ELF-1 (cell line): ENCODE results near the gene TMEM127.
A peak's percentile ranks its signal among the peaks of the same experiment; 100 is the strongest.
"Not testable (repeated sequence)": the region's sequence is repeated elsewhere in the genome, so short reads cannot be mapped to it uniquely, and the experiment has no call there.

Experiments
- DNase-seq: peaks from one replicate; pipeline ENCODE4 v3.0.0-alpha.2; 2016; ENCODE audit warnings: low read depth, low spot score

Gene TMEM127

GRCh38 chr2:96241227-96241626 lies 24.6 kb downstream of the TMEM127 start:
- DNase-seq, result peak; percentile 15

- no peak for DNase-seq
These were observed 25.3 kb downstream of the TMEM127 start for GRCh38 chr2:96240341-96241038.

DNA sequence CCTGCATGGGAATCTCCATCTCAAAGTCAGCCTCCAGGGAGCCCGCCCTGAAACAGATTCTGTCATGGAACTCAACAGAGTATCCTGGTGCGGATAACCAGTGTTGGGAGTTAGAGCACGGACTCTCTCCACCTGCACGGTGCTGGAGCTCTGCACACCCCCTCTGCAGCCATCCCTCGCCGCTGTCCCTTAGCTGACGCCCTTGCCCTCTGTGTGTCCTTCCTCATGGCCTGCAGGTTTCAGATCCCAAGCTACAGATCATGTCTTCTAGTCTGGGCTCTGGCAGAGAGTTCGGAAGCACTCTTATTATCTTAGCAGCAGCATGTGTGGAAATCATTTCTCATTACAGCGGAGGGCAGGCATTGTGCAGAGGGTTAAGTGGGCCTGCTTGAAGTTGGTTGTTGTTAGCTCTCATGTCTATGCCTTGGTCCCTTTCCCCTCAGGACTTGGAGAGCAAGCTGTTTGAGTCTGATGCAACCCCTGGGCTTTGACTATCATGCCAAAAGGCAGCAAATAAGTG lies 26.0 kb downstream of the TMEM127 start:
- peak; percentile 13 for DNase-seq

- DNase-seq, result no peak
These were observed 26.7 kb downstream of the TMEM127 start for GRCh38 chr2:96239091-96239490.

DNA sequence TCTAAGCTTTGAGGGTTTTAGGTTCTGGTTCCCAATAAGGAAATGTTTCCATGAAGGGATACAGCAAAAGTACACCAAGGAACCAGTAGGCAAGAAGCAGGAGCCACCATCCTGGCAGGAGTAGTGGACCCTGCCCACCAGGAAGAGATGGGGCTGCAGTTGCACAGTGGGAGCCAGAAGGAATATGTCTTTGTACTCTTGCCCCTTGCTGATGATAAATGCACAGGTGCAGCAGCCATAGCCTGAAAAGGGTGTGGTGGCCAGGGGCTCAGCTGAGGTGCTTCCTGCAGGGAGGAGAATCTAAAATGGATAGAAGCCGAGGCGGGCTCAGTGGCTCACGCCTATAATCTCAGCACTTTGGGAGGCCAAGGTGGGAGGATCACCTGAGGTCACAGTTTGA lies 27.5 kb downstream of the TMEM127 start:
- DNase-seq, result no peak

- no peak for DNase-seq
These were observed 28.9 kb downstream of the TMEM127 start for GRCh38 chr2:96236882-96237281.

DNA sequence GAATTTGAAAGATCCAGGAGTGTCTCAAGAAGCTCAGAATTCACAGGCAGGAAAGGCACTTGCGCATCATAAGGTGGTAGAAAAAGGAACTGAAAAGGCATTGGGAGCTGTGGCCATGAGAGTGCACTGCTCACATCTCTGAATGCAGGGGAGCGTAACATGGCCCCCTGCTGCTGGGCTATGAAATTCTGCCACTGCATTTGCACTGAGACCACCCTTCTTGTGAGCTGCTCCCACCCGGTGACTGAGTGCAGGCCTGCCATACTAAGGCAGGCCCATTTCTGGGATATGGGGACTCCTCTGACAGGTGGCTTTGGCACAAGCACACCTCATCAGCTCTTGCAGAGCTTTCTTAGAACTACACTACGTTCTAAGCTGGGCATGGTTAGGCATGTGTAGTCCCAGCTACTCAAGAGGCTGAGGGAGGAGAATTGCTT lies 31.9 kb downstream of the TMEM127 start:
- DNase-seq, result no peak

- no peak for DNase-seq
These were observed 32.4 kb downstream of the TMEM127 start for GRCh38 chr2:96233436-96233835.

- DNase-seq, result no peak
These were observed 34.5 kb downstream of the TMEM127 start for GRCh38 chr2:96231316-96231715.

DNA sequence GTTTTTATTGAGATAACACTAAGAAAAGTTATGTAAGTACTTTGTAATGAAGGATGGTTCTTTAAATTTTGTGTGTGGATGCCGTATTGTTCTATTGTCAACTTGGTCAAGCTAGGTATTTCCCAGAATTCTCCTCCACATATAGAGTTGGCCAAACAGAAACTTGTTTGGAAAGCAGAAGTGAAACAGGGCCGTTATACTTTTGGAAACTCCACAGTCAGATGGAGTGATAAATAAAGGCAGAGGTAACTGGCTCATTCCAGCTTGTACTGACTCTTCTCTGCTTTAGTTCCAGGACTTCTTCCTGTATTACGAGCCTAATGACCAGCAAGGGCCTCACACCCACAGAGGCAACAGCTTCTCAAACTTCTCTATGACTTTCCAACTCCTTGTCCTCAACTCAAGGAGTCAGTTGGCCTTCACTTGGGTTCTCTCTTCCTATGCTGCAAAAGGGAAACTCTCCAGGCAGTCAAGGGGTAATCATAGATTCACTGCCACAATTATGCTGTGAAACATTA lies 40.7 kb downstream of the TMEM127 start:
- no peak for DNase-seq

- DNase-seq, result not testable (repeated sequence)
These were observed 44.7 kb downstream of the TMEM127 start for GRCh38 chr2:96221106-96221505.

DNA sequence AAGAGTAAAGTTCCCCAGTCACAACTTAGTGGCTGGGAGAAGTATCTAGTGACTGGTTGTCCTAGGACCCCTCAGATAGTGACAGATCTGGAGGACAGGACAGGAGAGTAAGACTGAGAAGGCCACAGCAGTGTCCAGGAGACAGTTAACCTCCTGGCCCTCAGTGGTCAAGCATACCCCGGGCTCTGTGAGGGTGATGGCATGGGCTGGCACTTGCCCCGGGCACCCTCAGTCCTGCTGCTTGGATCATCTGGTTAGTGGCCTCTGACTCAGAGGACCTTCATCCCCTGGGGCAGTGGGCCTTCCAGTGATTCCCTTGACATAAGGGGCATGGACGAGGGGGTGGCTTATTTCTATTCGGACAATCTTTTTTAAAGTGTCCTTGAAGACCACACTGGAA lies 45.8 kb downstream of the TMEM127 start:
- DNase-seq, result not testable (repeated sequence)

DNA sequence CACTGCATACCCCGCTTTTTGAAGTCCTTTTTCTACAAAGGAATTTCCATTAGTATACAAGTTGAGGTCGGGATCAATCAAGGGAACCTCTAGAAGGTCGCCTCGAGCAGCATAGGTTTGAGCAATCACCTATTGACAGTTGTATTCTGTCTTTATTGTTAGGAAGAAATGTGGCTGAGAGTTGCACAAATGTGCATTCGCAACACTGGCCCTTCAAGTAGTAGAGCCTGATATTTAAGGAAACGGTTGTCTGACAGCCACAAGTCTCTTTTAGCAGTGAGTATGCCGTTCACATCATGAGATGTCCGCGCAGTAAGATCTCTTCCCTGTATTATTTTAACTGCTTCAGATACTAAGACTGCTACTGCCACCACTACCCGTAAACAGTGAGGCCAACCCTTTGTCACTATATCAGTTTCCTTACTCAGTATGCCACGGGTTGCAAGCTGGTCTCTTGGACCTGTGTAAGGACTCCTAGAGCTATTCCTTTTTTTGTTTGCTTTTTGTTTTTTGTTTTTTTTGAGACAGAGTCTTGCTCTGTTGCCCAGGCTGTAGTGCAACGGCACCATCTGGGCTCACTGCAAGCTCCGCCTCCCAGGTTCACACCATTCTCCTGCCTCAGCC lies 47.2 kb downstream of the TMEM127 start:
- no peak for DNase-seq

DNA sequence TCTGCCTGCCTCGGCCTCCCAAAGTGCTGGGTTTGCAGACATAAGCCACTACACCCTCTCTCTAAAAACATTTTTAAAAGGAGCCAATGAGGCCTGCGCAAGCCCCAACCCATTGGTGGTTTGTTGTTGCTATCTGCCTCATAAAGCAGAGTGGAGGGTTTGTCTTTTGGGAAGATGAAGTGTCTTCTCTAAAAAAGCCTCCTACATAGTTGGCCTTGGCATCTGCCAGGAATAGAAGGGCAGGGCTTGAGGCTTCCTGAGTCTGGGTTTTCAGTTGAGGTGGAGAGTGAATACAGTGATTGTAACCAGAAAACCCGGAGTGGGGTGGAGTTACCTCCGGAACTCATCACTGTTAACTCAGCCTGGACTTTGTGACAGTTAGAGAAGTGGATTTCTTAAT lies 51.2 kb downstream of the TMEM127 start:
- DNase-seq, result no peak

DNA sequence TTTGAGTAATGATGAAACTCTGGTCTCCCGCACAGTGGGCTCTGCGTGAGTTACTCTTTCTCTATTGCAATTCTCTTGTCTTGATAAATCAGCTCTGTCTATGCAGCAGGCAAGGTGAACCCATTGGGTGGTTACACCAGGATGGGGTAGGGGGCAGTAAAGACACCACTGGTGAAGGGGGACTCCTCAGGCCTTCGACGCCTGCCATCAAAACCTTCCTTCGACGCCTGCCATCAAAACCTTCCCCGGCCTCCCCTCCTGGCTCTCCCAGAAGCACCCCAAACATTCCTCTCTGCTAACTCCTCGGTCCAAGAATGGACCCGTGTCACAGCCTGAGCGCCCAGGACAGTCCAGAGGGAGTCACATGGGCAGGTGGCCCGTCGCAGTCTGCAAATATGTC lies 52.4 kb downstream of the TMEM127 start:
- DNase-seq, result no peak

DNA sequence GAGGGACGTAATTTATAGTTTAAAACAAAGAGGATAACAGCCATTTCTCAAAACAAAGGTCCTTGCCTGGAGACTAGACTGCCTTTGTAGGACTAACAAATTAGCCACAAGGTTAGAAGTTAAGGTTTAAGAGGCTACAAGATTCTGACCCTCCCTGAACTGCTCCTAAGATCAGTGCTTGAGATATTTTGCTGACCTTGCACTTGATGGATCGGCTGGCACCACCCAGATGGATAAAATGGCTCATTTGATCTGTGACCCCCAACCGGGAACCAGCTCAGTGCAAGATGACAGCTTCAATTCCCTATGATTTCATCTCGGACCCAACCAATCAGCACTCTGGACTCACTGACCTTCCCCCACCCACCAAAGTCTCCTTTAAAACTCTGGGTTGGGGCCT lies 53.5 kb downstream of the TMEM127 start:
- no peak for DNase-seq

DNA sequence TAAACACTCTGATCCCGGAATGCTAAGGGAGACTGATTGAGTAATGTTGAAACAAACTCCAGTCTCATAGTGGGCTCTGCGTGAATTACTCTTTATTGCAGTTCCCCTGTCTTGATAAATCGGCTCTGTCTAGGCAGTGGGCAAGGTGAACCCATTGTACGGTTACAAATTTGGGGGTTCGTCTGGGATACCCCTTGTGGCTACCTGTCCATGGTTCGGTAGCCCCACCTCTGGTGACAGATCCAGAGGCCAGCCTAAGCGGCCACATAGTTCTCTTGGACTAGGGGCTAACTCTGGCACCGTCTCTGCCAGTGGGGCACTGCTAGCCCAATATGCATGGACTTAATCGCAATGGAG lies 56.1 kb downstream of the TMEM127 start:
- DNase-seq, result no peak

- no peak for DNase-seq
These were observed 56.6 kb downstream of the TMEM127 start for GRCh38 chr2:96209011-96209728.

DNA sequence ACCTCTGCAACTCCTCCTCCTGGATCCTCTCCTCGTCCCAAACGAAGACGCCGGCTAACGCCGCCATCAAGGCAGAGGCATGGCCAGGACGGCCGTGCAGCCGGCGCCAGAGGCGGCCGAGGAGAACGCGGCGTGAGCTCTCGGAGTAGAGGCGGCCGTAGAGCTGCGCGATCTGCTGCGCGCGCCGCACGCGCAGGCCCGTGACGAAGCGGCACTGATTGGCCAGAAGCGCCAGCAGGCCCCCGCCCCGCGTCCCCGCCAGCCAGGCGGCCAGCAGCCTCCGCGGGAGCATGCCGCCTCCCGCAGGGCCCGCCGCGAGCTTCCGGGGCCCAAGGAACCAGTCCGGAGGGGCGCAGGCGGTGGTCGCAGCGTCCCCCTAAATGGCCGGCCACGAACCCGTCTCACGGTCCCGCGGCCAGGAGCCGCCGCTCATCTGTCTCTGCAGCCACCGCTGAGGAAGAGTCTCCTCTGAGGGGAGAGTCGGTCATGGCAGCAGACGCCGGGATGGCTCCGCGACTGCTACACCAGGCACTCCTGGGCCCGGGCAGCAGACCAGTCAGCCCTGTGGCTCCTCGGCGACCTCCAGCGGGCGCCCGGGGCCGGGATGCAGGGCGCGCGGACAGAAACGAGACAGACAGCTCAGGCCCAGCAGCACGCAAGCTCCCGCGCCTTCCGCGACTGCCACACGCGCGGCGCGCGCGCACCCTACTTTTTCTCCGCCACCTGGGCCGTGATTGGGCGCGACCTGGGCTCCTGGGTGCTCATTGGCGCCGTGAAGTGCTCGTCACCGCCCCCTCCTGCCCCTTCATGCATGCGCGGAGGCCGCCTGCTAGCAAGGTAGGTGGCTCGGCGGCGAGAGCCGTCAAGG lies 57.4 kb downstream of the TMEM127 start, which contains the start of gene STARD7:
STARD7 (minus strand) TSS at position 685 of the 868 bp plus-strand sequence; CDS start at position 292, 393 bp downstream.
- peak; percentile 99 for DNase-seq

- DNase-seq, result no peak
These were observed 58.0 kb downstream of the TMEM127 start for GRCh38 chr2:96207774-96208142.

- peak; percentile 46 for DNase-seq
These were observed 58.6 kb downstream of the TMEM127 start for GRCh38 chr2:96207073-96207773.
